ENCODE results near the gene QRICH2.
"Not testable (repeated sequence)": the region's sequence is repeated elsewhere in the genome, so short reads cannot be mapped to it uniquely, and the experiment has no call there.

Gene QRICH2

DNA sequence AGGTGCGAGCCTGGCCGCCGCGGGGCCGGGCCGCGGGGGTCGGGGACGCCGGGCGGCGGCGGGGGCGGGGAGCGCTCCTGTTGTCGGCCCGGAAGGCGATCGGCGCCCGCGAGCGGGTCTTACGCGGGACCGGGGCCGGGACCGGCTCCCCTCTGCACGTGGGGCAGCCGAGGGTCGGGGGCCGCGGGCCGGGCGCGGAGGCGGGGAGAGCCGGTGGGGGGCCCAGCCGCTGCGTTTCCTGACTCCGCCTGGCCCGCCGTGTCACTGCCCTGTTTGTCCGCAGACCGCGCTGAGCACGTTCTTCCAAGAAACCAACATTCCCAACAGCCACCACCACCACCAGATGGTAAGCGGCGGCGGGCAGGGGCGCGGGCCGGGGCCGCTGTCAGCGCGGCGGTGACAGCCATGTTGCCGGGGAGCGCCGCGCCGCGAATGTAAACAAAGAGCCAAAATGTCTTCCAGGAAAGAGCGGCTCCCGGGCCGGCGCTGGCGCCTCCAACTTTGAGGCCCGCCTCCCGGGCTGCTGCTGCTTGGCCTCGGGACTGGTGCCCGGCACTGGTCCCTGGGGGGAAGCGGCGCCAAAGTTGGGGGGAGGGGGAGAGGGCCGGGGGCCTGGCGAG, 42.3 kb downstream of the QRICH2 start:
- peak; percentile 63 for DNase-seq

- DNase-seq: peak; percentile 99
Measured at GRCh38 chr17:76264755-76265623, 43.1 kb downstream of the QRICH2 start, which contains the start of gene UBALD2. Gene UBALD2, plus strand, starts transcription at chr17:76265348. Its CDS starts 158 bp downstream, at chr17:76265506.

GRCh38 chr17:76264425-76264754, 43.7 kb downstream of the QRICH2 start:
- no peak for DNase-seq

- no peak for DNase-seq
Measured at GRCh38 chr17:76263896-76264295, 44.2 kb downstream of the QRICH2 start.

DNA sequence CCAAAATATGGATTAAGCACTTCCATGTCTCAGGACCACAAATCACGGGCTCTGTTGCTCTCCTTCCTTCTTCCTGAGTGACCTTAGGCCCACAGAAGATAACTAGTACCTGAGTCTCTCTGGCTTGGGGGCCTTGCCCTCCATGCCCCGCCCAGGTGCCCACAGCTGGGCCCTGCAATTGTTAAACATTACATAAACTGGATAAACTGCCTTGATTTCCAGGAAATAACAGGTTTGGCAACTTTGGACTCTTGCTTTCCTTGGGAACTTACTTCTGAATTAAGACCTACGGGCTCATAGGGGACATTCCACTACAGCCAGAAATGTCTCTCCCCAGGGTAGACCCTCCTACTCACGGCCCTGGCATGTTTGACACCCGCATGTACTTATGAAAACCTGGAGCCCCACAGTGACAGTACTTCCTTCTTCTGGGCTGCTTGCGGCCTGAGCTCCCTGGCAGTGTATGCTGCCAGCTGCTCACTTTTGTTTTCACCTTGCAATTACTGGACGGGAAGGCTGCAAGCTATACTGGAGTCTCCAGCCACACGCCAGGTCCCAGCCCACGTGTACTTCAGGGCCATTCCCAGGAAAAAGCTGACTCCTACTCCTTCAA, 45.2 kb downstream of the QRICH2 start:
- no peak for DNase-seq

GRCh38 chr17:76261421-76262215, 46.5 kb downstream of the QRICH2 start:
- DNase-seq: no peak

GRCh38 chr17:76260669-76261068, 47.4 kb downstream of the QRICH2 start:
- DNase-seq: no peak

DNA sequence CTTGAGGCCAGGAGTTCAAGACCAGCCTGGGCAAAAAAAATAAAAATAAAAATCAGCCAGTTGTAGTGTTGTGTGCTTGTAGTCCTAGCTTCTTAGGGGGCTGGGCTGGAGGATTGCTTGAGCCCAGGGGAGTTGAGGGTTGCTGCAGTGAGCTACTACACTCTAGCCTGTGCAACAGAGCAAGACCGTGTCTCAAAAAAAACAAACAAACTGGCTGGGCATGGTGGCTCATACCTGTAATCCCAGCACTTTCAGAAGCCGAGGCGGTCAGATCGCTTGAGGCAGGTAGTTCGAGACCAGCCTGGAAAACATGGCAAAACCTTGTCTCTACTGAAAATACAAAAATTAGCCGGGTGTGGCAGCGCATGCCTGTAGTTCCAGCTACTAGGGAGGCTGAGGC, 47.9 kb downstream of the QRICH2 start:
- DNase-seq: no peak

- DNase-seq: not testable (repeated sequence)
Measured at GRCh38 chr17:76256430-76257050, 51.5 kb downstream of the QRICH2 start.

DNA sequence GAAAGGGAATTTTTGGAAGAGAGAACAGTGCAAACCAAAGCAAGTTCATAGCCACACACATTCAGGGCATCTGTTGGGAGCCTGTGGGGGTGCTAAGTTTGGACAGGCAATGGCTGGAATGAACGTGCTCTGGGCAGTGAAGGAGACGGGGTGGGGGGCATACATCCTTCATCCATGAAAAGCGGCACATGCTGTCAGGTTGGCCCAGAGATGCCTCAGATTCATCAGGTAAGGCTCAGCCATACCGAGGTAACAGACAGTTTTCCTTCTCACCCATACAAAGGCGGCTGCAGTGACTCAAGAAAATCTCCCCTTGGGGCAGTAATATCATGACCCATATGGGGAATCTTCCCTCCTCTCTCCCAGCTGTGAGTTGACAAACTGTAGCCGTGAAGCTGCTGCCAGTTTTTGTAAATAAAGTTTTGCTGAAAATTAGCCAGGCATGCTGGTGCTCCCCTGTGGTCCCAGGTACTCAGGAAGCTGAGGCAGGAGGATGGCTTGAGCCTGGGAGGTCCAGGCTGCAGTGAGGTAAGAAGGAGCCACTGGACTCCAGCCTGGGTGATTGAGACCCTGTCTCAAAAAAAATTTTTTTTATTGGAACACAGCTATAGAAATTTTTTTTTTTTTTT, 52.2 kb downstream of the QRICH2 start:
- DNase-seq: no peak

GRCh38 chr17:76254275-76254674, 53.8 kb downstream of the QRICH2 start:
- DNase-seq: no peak

DNA sequence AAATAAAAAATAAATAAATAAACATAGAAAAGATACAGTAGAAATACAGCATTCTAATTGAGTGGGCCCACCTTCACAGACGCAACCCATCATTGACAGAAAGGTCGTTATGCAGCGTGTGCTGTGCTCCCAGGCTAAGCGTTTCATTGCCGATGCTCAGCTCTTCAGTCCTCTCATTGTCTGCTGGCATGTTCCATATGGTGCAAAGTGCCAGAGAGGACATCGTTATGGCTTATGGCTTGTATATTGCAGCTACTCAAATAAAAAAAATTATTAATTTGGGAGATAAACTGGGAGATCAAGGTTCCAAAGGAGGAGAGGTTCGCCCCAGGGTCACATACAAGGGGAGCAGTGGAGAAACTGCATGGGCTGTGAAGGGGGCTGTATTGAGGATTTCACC, 54.2 kb downstream of the QRICH2 start:
- no peak for DNase-seq

DNA sequence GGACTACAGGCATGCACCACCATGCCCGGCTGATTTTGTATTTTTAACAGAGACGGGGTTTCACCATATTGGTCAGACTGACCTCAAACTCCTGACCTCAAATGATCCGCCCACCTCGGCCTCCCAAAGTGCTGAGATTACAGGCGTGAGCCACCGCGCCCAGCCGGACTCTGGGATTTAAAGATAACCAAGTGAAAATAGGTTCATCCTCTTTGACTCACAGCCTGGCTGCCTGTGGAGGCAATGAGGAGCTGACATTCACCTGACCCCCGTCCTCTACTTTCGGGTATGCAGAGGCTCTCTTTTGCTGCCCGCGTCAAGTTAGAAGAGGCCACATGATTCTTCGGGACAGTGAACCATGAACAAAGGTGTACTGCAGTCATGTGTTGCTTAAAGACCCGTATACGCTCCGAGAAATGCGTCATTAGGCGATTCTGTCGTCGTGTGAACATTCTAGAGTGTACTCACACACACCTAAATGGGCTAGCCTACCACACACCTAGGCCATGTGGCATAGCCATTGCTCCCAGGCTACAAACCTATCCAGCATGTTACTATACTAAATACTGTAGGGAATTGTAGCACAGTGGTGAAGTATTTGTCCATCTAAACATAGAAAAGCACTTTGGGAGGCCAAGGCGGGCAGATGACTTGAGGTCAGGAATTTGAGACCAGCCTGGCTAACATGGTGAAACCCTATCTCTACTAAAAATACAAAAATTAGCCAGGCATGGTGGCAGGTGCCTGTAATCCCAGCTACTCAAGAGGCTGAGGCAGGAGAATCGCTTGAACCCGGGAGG, 54.9 kb downstream of the QRICH2 start:
- DNase-seq: not testable (repeated sequence)

DNA sequence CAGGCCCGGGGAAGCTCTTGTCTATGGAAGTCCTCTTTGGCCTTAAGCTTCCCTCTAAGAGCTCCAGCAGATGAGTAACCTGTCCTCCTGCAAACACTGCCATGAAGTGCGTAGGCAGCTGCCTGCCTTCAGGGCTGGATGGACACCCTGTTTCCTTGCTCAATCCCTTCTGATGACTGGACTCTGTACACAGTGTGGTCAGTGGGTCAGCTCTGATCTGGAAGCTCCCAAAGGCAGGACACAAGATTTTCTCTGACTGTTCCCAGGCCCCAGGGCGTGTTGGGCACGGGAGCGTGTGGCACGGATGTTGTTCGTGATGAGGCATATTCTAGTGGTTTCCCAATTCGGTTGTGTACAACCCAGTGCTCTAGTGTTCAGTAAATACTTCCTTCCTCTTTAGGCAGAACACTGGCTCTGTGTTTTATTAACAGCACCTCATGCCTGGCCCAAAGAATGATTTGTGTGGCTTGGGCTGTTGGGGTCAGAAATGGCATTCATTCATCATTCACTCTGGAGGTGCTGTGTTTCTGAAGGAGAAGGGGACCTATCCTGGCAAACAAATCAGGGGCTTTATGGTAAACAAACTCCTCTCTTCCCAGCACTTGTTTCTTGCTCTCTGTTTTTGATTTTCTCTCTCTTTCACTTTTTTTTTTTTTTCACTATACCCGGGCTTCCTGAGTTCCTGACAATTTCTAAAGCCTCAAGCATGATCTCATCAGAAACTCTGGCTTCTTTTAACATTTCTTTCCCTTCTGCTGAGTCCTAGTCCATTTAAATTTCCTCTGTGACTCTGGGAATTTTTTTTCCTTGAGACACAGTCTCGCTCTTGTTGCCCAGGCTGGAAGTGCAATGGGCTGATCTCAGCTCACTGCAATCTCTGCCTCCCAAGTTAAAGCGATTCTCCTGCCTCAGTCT, 55.8 kb downstream of the QRICH2 start:
- no peak for DNase-seq

DNA sequence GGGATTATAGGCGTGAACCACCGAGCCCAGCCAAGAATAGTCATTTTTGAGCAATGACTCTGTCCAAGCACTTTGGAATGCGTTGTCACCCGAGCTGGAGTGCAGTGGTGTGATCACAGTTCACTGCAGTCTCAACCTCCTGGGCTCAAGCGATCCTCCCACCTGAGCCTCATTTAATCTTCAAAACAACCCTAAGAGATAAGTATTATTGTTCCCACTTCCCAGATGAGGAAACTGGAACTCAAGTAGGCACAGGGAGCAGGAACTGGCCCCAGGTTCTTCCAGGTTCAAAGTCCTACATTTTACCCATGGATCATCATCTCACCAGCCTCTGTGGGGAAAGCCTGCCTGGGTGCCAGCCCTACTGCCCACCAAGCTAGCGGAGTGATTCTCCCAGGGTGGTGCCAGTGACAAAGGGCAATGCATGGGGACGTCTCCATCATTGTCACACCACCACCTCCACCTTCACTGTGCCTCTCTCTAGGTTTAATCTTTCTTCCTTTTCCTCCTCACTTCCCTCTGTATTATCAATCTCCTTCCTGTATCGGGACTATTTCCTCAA, 56.5 kb downstream of the QRICH2 start:
- no peak for DNase-seq

GRCh38 chr17:76250141-76250540, 57.9 kb downstream of the QRICH2 start:
- DNase-seq: no peak

GRCh38 chr17:76248013-76248782, 59.9 kb downstream of the QRICH2 start:
- no peak for DNase-seq

- DNase-seq: no peak
Measured at GRCh38 chr17:76247304-76247703, 60.8 kb downstream of the QRICH2 start.
